TTC549 (cell line): Measurements from ENCODE around the gene DAP.
"Not testable (repeated sequence)": the region's sequence is repeated elsewhere in the genome, so short reads cannot be mapped to it uniquely, and the experiment has no call there.

Experiments
- FAIRE-seq: peaks from 2 replicates; lab custom pipeline; 2012; peaks lifted over from hg19 to GRCh38; lab: Jason Lieb, UNC

DAP gene

GRCh38 chr5:10653043-10653442 lies 108.0 kb downstream of the DAP start:
- FAIRE-seq: no peak

- FAIRE-seq: no peak
Measured at GRCh38 chr5:10652606-10653005, 108.4 kb downstream of the DAP start.

GRCh38 chr5:10652151-10652550 lies 108.9 kb downstream of the DAP start:
- FAIRE-seq: no peak

GRCh38 chr5:10649666-10650380 lies 111.2 kb downstream of the DAP start:
- no peak for FAIRE-seq

- FAIRE-seq: no peak
Measured at GRCh38 chr5:10648806-10649665, 112.0 kb downstream of the DAP start.

GRCh38 chr5:10647640-10648039 lies 113.4 kb downstream of the DAP start:
- FAIRE-seq: no peak

- FAIRE-seq: no peak
Measured at GRCh38 chr5:10645671-10646070, 115.4 kb downstream of the DAP start.

GRCh38 chr5:10645146-10645545 lies 115.9 kb downstream of the DAP start:
- no peak for FAIRE-seq

GRCh38 chr5:10644192-10644591 lies 116.8 kb downstream of the DAP start:
- no peak for FAIRE-seq

GRCh38 chr5:10642367-10642766 lies 118.7 kb downstream of the DAP start:
- FAIRE-seq: no peak

- no peak for FAIRE-seq
Measured at GRCh38 chr5:10639846-10640368, 121.1 kb downstream of the DAP start.

GRCh38 chr5:10638723-10639122 lies 122.3 kb downstream of the DAP start:
- not testable (repeated sequence) for FAIRE-seq

- no peak for FAIRE-seq
Measured at GRCh38 chr5:10637944-10638343, 123.1 kb downstream of the DAP start.

GRCh38 chr5:10636363-10637142 lies 124.5 kb downstream of the DAP start:
- FAIRE-seq: no peak

GRCh38 chr5:10635867-10636350 lies 125.1 kb downstream of the DAP start:
- FAIRE-seq: no peak

- no peak for FAIRE-seq
Measured at GRCh38 chr5:10635257-10635866, 125.7 kb downstream of the DAP start.

GRCh38 chr5:10634562-10634961 lies 126.5 kb downstream of the DAP start:
- no peak for FAIRE-seq

GRCh38 chr5:10634050-10634449 lies 127.0 kb downstream of the DAP start:
- FAIRE-seq: no peak

- FAIRE-seq: no peak
Measured at GRCh38 chr5:10633271-10634049, 127.6 kb downstream of the DAP start.

GRCh38 chr5:10632110-10632761 lies 128.8 kb downstream of the DAP start:
- FAIRE-seq: no peak
